Right ventricle myocardium inferior (tissue), 1 donor: ENCODE data around the gene KRTAP10-6. TPM values are rescaled to one million over a fixed set of nuclear protein-coding genes. Genes with fewer than 3 reads are reported as not detected.
"Not testable (repeated sequence)": the region's sequence is repeated elsewhere in the genome, so short reads cannot be mapped to it uniquely, and the experiment has no call there.

Experiments used
- ATAC-seq: fragments of 200-7000 bp; cut with Tn5 transposase; one replicate; pipeline ENCODE4 v1.9.1; 2020; ENCODE audit warnings: mild to moderate bottlenecking, moderate library complexity
- DNase-seq: peaks from one replicate; pipeline ENCODE4 v3.0.0; 2021; ENCODE audit errors: missing footprints
- intact Hi-C: fragments of 100-400 bp; cut with DNase I; formaldehyde crosslinking; loops from one replicate; pipeline ENCODE4 v1.11.0; 2022
- total RNA-seq: library from RNA; stranded (reverse); fragmentation: NEBNext Ultra II Directional; extraction: Animal tissue kit (Norgen Biotek cat#: 25700); gene quantifications from one replicate; pipeline ENCODE4 v1.2.1, GENCODE V29; 2021
- donor health status: DM: no; HTN: yes; CAD: no; lungs with severe emphysema.

KRTAP10-6 gene
- total RNA-seq, 1 donor from 2014 or later = not detected

DNA sequence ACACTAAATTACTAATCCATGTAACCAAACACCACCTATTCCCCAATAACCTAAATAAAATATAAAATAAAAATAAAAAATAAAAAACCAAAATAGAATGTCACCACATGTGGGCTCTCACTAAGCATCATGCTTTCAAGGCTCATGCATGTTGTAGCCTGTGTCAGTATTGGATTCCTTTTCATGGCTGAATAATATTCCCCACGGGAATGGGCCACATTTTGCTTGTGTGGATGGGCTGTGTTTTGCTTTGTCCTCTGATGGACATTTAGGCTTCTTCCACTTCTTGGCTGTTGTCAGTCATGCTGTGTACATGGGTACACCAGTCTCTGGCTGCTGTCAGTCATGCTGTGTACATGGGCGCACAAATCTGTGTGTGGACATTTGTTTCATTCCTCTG, 3.2 kb downstream of the KRTAP10-6 start:
- intact Hi-C loops = no loop called here
- DNase-seq (no peak), ATAC-seq (no peak)

DNA sequence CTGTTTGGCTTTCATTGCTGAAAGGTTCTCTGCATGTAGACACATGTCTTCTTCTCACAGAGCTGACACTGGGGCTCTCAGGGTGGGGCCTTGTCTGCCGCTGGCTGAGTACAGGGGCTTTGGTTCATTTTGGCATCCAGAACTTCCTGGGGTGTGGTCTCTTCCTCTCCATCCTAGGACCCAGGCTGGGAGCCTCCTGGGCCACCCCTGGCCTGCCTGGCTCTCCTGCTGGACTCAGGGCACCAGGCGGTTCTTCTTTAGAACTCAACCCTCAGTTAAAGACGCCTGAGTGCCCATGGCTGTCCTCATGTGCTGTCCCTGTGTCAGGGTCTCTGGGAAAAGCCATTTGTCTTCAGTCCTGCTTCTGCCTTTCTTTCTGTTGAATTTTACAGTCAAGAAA, 6.4 kb downstream of the KRTAP10-6 start:
- no peak for DNase-seq
- no peak for ATAC-seq
- intact Hi-C loops = no loop called here

DNA sequence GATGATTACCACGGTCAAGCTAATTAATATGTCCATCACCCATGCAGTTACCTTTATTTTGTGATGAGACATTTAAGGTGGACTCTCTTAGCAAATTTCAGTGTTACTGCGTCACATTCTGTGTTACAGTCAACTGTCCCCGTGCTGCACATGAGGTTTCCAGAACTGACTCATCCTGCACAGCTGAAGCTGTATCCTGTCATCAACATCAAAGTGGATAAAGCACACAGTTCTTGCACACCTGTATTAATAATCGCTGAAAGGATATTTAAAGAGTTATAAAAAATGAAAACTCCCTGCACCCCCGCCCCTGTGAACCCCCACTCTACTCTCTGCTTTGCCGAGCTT, 8.5 kb downstream of the KRTAP10-6 start:
- ATAC-seq (no peak), DNase-seq (no peak)
- intact Hi-C loops = no loop called here

DNA sequence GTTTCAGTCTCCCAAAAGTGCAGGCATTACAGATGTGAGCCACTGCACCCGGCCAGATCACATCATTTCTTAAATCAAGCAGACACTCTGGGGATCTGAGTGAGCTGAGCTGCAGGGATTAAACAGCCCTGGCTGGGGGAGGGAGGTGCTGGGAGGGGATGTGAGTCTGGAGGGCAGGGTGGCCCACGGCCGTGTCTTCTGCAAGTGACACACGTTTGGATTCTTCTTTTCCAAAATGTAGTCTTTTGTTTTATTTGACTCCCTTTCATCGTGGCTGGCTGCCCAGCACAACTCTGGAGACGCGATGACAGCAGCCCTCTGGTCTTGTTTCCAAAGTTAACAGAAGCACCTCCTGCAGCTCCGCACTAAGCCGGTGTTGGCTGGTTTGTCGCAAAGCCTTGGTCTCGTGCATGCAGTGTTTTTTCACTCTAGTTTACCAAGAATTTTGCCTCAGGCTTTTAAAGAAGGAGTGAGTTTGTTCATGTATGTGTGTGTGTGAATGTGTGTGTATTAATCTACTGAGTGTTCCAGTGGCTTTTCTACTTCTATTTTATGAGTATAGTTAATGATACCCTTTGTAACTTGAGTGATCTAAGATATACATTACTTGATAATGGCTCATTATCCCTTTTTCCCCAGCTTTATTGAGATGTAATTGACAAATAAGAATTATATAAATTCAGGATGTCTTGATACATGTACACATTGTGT, 9.1 kb downstream of the KRTAP10-6 start:
- DNase-seq (no peak), ATAC-seq (no peak)
- intact Hi-C loops = no loop called here

DNA sequence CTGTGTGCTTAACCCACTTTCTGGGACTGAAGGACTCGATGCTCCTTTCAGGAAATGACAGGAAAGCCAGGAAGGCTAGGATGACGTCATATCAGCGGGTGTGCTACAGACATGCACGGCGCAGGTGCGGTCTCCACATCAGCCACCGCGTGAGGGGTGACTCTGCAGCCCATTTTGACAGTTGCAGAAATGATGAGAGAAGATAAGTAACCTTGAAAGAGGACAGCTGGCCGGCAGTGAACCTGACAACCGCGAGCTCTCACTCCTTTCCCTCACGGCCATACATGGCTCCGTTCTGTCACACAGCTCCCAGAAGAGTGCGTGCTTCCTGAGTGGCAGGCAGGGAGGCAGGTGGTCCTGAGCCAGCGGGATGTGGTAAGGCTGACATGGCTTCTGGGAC, 10.2 kb downstream of the KRTAP10-6 start:
- no peak for DNase-seq
- ATAC-seq = no peak
- intact Hi-C loops = no loop called here

DNA sequence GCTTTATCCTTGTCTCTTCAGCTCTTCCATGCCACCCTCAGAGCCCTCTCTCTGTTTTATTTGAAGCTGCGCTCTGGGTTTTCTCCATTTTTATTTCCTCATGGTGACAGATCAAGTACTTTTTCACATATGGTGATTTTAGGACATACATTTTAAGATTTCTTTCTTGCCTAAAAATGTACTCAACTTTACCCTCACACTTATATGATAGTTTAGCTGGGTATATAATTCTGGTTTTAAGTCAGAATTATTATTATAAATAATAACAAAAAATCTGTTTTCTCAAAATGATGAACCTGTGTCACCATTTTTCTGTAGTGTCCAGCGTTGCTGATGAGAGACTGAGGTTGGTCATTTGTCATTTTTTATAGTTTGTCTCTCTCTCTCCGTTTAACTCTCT, 11.1 kb downstream of the KRTAP10-6 start:
- intact Hi-C loops = no loop called here
- DNase-seq (no peak), ATAC-seq (no peak)

DNA sequence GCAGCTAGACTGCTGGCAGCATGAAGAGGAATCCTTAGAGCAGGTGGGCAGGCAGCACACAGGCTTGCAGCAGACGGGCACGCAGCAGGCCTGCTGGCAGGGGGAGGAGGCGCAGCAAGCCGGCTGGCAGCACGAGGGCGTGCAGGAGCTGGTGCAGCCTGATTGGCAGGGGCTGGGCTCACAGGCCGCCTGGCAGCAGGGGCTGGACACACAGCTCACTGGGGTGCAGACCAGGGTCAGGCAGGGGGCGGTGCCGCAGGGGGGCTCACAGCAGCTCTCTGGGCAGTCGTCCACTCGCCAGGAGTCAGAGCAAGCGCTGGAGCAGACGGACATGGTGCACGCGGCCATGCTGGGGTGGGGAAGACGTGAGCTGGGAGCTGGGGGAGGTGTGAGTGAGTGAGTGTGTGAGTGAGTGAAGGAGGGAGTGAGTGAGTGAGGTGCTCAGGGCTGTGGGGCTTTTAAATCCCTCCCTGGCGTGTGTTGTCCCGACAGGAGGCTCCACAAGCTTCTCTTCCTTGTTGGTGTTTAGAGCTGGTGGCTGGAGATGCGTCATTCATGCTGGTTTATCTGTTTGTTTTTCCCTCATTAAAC, 12.0 kb downstream of the KRTAP10-6 start, which contains the start of gene KRTAP10-5:
Gene KRTAP10-5 (minus strand): TSS at position 374 of the 591 bp plus-strand sequence. CDS start 26 bp downstream, at position 348.
- DNase-seq, intact Hi-C loops, ATAC-seq: not testable (repeated sequence)

DNA sequence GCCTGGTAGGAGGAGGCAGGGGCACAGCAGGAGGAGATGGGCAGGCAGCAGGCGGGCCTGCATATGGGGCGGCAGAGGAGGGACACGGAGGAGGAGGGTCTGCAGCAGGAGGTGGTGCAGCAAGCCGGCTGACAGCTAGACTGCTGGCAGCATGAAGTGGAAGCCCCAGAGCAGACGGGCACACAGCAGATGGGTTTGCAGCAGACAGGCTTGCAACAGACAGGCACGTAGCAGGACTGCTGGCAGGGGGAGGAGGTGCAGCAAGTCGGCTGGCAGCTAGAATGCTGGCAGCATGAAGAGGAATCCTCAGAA, 12.5 kb downstream of the KRTAP10-6 start:
- no peak for DNase-seq
- intact Hi-C loops = no loop called here
- ATAC-seq = no peak

DNA sequence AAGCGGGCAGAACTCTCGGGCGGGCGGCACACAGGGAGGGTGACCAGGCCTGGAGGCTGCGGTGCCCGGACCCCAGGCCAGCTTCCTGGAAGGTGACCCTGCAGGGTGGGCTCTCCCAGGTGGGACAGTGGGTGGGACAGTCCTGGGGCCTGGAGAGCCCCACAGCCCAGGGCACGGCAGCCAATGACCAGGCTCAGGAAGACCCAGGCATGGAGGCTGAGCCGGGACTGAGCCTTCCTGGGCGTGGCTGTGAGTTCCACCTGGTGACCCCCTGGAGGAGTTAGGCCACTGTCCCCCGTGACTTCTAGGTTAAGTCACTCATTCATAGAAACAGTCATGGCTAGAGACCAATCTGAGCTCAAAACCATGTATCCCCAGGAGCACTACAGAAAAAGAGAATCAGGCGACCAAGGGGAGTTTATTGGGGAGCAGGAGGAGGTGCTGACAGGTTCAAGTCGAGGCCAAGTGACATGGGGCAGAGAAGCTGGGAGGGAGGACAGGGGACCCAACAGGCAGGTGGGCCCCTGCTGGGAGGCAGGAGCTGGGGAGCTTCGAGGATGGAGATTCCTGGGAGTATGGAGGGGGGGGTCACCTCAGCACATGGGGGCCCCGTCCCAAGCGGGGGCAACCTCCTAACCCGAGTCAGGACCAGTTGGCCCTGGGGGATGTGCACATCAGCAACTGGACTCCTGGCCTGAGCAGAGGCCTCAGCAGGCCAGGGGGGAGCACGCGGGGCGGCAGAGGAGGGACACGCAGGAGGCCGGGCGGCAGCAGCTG, 13.1 kb downstream of the KRTAP10-6 start:
- DNase-seq (no peak), ATAC-seq (no peak)
- intact Hi-C loops = no loop called here

DNA sequence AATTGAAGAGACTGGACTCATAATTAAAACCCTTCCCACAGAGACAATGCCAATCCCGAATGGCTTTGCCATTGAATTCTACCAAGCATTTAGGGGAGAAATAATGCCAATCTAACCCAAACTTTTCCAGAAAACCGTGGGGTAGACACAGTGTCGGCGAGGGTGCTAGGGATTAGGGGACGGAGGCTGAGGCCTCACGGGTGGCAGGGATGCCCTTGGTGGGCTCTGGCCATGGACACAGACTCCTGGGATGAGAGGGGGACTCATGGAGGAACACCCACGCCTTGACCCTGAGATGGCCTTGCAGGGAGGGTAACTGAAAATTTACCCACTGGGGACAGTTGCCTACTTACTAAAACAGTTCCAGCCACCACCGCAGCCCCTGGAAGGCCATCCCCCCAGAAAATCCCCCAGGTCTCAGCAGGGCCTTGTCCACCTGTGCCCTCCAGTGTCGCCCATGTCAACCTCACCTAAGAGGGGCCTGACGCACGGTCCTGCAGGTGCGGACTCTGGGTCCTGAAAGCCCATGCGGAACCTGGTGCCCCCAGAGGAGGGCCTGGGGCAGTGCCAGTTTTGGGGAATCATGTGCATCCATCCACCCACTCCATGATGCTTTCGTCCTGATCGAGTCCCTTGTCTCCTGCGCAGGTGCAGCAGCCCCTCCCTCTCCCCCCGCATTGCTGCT, 13.8 kb downstream of the KRTAP10-6 start:
- no peak for DNase-seq
- no peak for ATAC-seq
- intact Hi-C loops = no loop called here

DNA sequence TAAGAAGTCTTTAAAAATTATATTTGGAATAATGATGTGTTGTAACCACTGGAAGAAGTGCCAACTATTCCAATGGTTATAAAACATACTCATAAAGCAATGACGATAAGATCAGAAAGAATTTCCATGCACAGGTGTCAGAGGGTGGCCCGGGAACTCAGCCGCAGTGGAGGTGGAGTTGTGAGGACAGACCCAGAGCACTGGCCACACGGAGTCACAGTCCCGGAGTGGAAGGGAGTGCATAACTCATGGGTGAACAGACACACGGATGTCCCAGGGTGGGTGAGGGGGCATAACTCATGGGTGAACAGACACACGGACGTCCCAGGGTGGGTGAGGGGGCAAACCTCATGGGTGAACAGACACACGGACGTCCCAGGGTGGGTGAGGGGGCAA, 16.3 kb downstream of the KRTAP10-6 start:
- DNase-seq (no peak), ATAC-seq (no peak)
- intact Hi-C loops = no loop called here

DNA sequence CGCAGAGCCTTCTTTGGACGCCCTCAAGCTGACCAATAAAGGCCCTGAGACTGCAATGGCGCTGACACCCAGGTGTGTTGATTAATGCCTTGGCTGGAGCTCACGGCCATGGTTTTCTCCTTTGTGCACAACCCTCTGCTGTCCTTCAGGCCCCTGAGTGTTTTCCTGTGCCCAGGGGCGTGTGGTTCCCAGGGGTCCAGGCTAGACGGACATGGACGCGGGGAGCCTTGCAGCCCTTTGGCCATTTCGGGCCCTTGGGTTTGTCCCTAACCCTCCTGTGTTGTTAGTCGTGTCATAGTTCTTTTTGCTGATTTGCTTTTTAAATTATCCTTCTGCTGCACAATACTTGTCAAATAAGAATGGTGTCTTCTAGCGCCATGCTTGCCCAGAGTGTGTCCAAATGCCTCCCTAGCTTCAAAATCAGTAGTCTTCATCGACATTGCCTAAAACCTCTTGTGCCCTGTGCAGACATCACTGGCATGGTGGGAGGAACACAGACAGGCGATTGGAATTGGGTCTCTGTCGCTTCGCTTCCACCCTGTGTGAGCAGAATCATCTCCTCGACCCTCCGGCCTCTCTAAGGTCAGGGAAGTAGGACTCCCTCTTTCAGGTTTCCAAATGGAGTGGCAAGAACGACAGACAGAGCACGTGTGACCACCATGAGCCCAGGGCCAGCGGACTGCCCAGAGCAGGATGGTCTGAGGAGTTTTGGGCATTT, 16.8 kb downstream of the KRTAP10-6 start:
- no peak for ATAC-seq
- intact Hi-C loops = no loop called here
- DNase-seq = no peak

DNA sequence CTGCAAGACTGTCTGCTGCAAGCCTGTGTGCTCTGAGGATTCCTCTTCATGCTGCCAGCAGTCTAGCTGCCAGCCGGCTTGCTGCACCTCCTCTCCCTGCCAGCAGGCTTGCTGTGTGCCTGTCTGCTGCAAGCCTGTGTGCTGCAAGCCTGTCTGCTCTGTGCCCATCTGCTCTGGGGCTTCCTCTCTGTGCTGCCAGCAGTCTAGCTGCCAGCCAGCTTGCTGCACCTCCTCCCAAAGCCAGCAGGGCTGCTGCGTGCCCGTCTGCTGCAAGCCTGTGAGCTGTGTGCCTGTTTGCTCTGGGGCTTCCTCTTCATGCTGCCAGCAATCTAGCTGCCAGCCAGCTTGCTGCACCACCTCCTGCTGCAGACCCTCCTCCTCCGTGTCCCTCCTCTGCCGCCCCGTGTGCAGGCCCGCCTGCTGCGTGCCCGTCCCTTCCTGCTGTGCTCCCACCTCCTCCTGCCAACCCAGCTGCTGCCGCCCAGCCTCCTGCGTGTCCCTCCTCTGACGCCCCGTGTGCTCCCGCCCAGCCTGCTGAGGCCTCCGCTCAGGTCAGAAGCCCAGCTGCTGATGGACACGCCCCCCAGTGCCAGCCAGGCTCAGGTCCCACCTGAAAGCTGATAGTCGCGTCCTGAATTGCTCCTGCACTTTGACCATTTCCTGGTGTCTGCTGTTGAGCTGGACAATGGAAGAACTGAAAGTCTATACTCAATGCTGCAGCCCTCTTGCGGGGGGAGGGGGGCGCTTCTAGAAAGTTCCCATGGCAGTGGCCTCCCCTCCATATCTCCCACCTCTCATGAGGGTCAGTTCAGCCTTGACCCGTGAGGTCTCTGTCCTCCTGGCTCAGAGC, 17.6 kb downstream of the KRTAP10-6 start:
- ATAC-seq (no peak), DNase-seq (no peak)
- intact Hi-C loops = no loop called here

DNA sequence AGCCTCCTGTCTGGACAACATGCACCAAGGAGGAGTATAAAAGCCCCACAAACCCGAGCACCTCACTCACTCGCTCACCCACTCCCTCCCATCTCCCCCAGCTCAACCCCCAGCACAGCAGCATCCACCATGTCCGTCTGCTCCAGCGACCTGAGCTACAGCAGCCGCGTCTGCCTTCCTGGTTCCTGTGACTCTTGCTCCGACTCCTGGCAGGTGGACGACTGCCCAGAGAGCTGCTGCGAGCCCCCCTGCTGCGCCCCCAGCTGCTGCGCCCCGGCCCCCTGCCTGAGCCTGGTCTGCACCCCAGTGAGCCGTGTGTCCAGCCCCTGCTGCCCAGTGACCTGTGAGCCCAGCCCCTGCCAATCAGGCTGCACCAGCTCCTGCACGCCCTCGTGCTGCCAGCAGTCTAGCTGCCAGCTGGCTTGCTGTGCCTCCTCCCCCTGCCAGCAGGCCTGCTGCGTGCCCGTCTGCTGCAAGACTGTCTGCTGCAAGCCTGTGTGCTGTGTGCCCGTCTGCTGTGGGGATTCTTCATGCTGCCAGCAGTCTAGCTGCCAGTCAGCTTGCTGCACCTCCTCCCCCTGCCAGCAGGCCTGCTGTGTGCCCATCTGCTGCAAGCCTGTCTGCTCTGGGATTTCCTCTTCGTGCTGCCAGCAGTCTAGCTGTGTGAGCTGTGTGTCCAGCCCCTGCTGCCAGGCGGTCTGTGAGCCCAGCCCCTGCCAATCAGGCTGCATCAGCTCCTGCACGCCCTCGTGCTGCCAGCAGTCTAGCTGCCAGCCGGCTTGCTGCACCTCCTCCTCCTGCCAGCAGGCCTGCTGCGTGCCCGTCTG, 18.5 kb downstream of the KRTAP10-6 start, which contains the start of gene KRTAP10-4:
Gene KRTAP10-4 (plus strand): TSS at position 100 of the 827 bp plus-strand sequence. CDS start 30 bp downstream, at position 130.
- ATAC-seq, DNase-seq, intact Hi-C loops: not testable (repeated sequence)

DNA sequence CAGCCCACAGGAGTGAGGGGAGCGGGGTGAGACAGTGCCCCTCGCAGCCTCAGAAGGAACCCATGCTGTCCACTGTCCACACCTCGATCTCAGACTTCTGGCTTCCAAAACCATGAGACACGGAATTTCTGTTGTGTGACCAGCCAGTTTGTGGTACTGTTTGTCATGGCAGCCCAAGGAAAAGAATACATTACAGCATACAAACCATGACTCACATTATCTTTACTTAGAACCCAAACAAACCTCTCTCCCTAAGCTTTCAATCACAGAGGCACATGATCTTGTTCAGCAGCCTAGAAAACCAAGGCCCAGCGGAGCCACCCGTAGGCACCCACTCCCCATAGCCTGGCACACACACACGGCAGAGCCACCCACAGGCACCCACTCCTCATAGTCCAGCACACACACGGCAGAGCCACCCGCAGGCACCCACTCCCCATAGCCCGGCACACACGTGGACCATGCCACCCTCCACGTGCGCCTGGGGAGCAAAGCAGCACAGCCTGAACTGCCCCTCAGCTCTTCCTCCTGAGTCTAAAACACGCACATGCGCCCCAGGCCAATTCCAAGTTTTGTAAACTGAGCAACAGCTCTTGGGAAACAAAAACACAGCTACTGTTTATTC, 19.2 kb downstream of the KRTAP10-6 start:
- DNase-seq (no peak), ATAC-seq (no peak)
- intact Hi-C loops = no loop called here

DNA sequence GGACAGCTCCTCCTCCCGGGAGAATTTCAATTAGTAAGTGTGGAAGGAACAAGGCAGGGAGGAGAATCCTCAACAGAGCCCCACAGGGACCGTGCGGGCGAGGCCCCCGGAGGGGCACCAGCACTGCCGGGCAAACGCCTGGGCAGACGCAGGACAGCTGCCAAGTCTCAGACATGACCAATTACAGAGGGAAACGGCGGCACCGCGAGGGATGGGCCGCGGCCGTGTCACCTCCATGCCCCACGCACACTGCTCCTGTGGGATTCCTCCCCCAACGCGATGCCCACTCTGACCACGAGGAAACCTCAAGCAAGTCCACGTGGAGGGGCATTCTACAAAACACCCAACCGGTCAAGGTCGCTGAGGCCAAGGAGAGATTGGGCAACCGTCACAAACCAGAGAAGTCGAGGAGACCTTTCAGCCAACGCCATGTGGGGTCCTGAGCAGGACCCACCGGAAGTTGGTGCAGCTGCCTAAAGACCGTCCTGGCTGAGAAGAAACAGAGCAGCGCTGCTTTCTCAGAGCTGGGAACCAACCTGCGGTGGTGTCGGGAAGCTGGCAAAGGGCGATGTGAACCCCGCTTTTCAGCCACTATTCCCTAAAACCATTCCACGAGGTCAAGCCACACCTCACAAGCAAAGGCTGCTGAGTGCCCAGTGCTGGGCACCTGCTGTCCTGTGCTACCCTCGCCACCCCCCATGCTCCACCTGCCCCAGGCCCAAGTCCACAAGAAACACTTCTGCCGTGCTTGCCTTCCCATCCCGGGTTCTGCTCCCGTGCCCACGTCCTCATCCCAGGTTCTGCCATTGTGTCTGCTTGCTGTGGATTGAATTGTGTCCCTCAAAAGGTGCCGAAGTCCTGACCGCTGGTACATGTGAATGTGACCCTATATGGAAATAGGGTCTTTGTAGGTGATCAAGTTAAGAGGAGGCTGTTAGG, 20.2 kb downstream of the KRTAP10-6 start:
- ATAC-seq (no peak), DNase-seq (no peak)
- intact Hi-C loops = no loop called here
